GM12873 (cell line): ENCODE data around the gene TAOK3.
A peak's percentile ranks its signal among the peaks of the same experiment; 100 is the strongest.

Experiments used
- CTCF ChIP-seq: IDR thresholded peaks from 2 replicates; pipeline ENCODE4 v1.5.1; 2012; ENCODE audit warnings: low read depth, mild to moderate bottlenecking, moderate library complexity, low read length, control low read depth; ENCODE audit not compliant: insufficient read depth; ENCODE audit errors: missing control alignments

TAOK3 gene

GRCh38 chr12:118175823-118176447, 196.8 kb downstream of the TAOK3 start:
- no peak for TF ChIP-seq CTCF

GRCh38 chr12:118166946-118167345, 205.8 kb downstream of the TAOK3 start:
- no peak for TF ChIP-seq CTCF

- peak; percentile 53 for TF ChIP-seq CTCF
Observed at GRCh38 chr12:118164798-118165486, 207.8 kb downstream of the TAOK3 start.

DNA sequence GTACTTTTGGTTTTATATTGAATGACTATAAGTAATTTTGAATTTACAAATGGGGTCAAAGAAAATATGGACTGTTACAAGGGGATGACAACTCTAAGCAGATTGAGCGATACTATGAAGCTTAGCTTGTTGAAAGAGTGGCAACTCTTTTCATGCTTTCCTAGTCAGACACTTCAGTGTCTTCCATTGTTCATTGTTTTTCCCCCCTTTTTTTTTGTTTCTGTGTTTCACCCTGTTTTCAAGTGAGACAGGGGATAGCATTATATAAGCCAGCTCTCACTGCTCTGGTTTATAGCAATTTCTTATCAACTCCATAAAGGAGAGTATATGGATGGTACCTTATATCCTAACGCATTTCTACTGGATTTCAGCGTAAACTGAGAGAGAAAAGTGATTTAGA, 212.2 kb downstream of the TAOK3 start:
- TF ChIP-seq CTCF = no peak

GRCh38 chr12:118151755-118152154, 221.0 kb downstream of the TAOK3 start:
- TF ChIP-seq CTCF = no peak

DNA sequence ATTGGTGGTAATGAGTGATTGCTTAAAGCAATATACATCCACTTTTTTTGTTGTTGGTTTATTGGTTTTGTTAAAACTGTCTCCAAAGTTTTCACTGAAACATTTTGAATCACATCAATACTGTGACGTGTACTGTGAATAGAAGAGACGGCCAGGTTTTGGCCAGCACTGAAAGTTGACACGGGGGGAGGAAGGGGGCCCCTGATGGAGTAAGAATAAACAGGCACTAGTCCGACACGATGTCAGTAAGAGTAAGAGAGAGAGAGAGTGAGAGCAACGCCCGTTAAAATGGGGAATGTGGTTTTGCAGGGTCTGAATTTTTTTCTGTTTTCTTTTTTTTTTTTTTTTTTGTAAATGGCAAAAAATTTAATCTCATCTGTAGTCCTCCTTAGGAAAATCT, 222.1 kb downstream of the TAOK3 start:
- TF ChIP-seq CTCF = no peak

DNA sequence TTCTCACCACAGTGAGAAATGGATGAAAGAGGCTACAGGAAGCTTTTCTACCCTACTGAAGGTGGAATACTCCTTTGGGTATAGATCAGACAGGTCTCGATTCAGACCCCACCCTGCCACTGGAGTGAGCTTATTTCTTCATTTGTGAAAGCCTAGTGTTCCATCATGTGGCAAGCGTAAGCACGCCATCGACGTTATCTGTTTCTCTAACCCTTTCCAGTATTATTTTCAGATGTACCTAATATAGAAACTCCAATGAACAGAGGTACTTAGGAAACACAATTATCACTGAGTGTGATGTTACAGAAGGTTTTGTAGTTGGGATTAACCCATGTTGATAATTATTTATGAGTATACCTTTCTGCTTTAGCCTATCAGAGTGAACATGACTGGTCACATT, 224.4 kb downstream of the TAOK3 start:
- no peak for TF ChIP-seq CTCF

- no peak for TF ChIP-seq CTCF
Observed at GRCh38 chr12:118145798-118146156, 226.9 kb downstream of the TAOK3 start.
